OCI-M2 (cell line): ENCODE measurements around the gene LEP.

ENCODE experiments used
- DNase-seq: peaks from one replicate; lab custom pipeline; 2025; ENCODE audit not compliant: unreplicated experiment; lab: John Stamatoyannopoulos, UW

The LEP gene

GRCh38 chr7:128240696-128241386 lies at the start of gene LEP:
LEP (plus strand) TSS chr7:128241278; CDS start chr7:128252019, 10,741 bp downstream.
- DNase-seq = no peak

GRCh38 chr7:128192497-128193142 lies 48.5 kb upstream of the LEP start:
- no peak for DNase-seq

- no peak for DNase-seq
Observed at GRCh38 chr7:128194533-128195282, 46.4 kb upstream of the LEP start.

- no peak for DNase-seq
Observed at GRCh38 chr7:128197589-128197988, 43.5 kb upstream of the LEP start.

- no peak for DNase-seq
Observed at GRCh38 chr7:128197989-128198580, 43.0 kb upstream of the LEP start.

- DNase-seq = no peak
Observed at GRCh38 chr7:128200376-128200775, 40.7 kb upstream of the LEP start.

GRCh38 chr7:128201067-128201689 lies 39.9 kb upstream of the LEP start:
- no peak for DNase-seq

- no peak for DNase-seq
Observed at GRCh38 chr7:128201690-128202085, 39.4 kb upstream of the LEP start.

GRCh38 chr7:128202287-128202957 lies 38.7 kb upstream of the LEP start:
- DNase-seq = no peak

GRCh38 chr7:128203047-128203491 lies 38.0 kb upstream of the LEP start:
- no peak for DNase-seq

- DNase-seq = no peak
Observed at GRCh38 chr7:128203710-128204214, 37.3 kb upstream of the LEP start.

- DNase-seq = no peak
Observed at GRCh38 chr7:128204455-128204854, 36.6 kb upstream of the LEP start.

- no peak for DNase-seq
Observed at GRCh38 chr7:128205068-128205467, 36.0 kb upstream of the LEP start.

- DNase-seq = no peak
Observed at GRCh38 chr7:128206017-128206746, 34.9 kb upstream of the LEP start.

GRCh38 chr7:128206747-128207500 lies 34.2 kb upstream of the LEP start:
- no peak for DNase-seq

GRCh38 chr7:128207609-128208008 lies 33.5 kb upstream of the LEP start:
- DNase-seq = no peak

GRCh38 chr7:128209229-128210035 lies 31.6 kb upstream of the LEP start:
- DNase-seq = peak; percentile 72

GRCh38 chr7:128210036-128210347 lies 31.1 kb upstream of the LEP start:
- no peak for DNase-seq
